Panc1 (cell line): Measurements from ENCODE around the gene ANP32E. TPM values are rescaled to one million over a fixed set of nuclear protein-coding genes. Genes with fewer than 3 reads are reported as not detected.

Experiments
- ATAC-seq: fragments of 200-7000 bp; cut with Tn5 transposase; 2 replicates; pipeline ENCODE4 v1.9.1; 2020; ENCODE audit warnings: mild to moderate bottlenecking, moderate library complexity
- Bru-seq: library from RNA; stranded (reverse); fragments of 400-500 nt; gene quantifications from one replicate; lab custom pipeline; 2021; lab: Mats Ljungman, UMichigan
- BruChase-seq, 2 experiments: library from RNA; stranded (reverse); fragments of 400-500 nt; gene quantifications; one replicate each; lab custom pipeline; 2021; lab: Mats Ljungman, UMichigan
- BruUV-seq: library from RNA; stranded (reverse); fragments of 400-500 nt; replicated peaks from 2 replicates; lab custom pipeline; 2021; lab: Mats Ljungman, UMichigan
- CTCF ChIA-PET: fragments of 300-600 bp; sonication (Branson Sonifier 250); formaldehyde crosslinking; loops from one replicate; lab custom pipeline; 2022; ENCODE audit warnings: antibody characterized with exemption; lab: Charles Lee
- POLR2A ChIA-PET: fragments of 300-600 bp; sonication (Branson Sonifier 250); formaldehyde crosslinking; loops from one replicate; lab custom pipeline; 2022; ENCODE audit warnings: antibody characterized with exemption; lab: Charles Lee
- DNase-seq: peaks from one replicate; pipeline ENCODE4 v3.0.0-alpha.2; 2010; ENCODE audit warnings: low read depth, low spot score
- H3K27ac ChIP-seq: 2 replicates; pipeline ENCODE4 v1.5.1; 2011; ENCODE audit warnings: mild to moderate bottlenecking, low read length, inconsistent platforms
- H3K27me3 ChIP-seq: fragments of 200-500 bp; sonication (Bioruptor generic); 2 replicates; pipeline ENCODE4 v1.6.0; 2014; ENCODE audit warnings: low read length, inconsistent platforms; ENCODE audit not compliant: control insufficient read depth, insufficient read depth
- H3K36me3 ChIP-seq: fragments of 200-500 bp; sonication (Bioruptor generic); 2 replicates; pipeline ENCODE4 v1.5.1; 2014; ENCODE audit warnings: inconsistent platforms, mild to moderate bottlenecking, low read length, moderate library complexity; ENCODE audit not compliant: control insufficient read depth, insufficient read depth
- H3K4me1 ChIP-seq: 2 replicates; pipeline ENCODE4 v1.5.1; 2011; ENCODE audit warnings: inconsistent platforms, mild to moderate bottlenecking, low read length, moderate library complexity; ENCODE audit not compliant: control insufficient read depth, insufficient read depth
- H3K4me3 ChIP-seq, 2 experiments: 2 replicates each; pipeline ENCODE4 v1.5.1; 2011 to 2012; ENCODE audit warnings: low read depth in 2 of 2, low read length in 2 of 2, mild to moderate bottlenecking in 2 of 2, inconsistent platforms in 1 of 2, moderate library complexity in 1 of 2
- H3K9me3 ChIP-seq: fragments of 200-500 bp; sonication (Bioruptor generic); 2 replicates; pipeline ENCODE4 v1.5.1; 2014; ENCODE audit warnings: low read depth, mild to moderate bottlenecking, inconsistent platforms, low read length, moderate library complexity; ENCODE audit not compliant: control insufficient read depth, insufficient read depth
- POLR2AphosphoS5 ChIP-seq: IDR thresholded peaks from 2 replicates; pipeline ENCODE4 v1.6.1; 2012; ENCODE audit warnings: mild to moderate bottlenecking, low read depth, low read length, moderate library complexity
- SIN3A ChIP-seq: IDR thresholded peaks from 2 replicates; pipeline ENCODE4 v1.6.1; 2012; ENCODE audit warnings: low read depth, mild to moderate bottlenecking, low read length, moderate library complexity, borderline replicate concordance; ENCODE audit not compliant: insufficient read depth
- TCF7L2 ChIP-seq: IDR thresholded peaks from 2 replicates; pipeline ENCODE4 v1.6.1; 2011; ENCODE audit warnings: mild to moderate bottlenecking, low read depth, low read length, inconsistent platforms
- in situ Hi-C: cut with HindIII; loops from 2 replicates; pipeline ENCODE4 v1.10.0; 2016; ENCODE audit warnings: low sequenced_read_pairs, low pct_unique_long_range_greater_than_20kb
- intact Hi-C: fragments of 100-400 bp; cut with micrococcal nuclease; formaldehyde crosslinking; loops from one replicate; pipeline ENCODE4 v1.10.0; 2022; ENCODE audit not compliant: unreplicated experiment
- long read RNA-seq: library from polyadenylated mRNA; unstranded; transcript quantifications from one replicate; pipeline ENCODE4 v2.0.0, GENCODE V29; 2021; ENCODE audit not compliant: unreplicated experiment
- polyA plus RNA-seq: library from polyadenylated mRNA; unstranded; fragments of >200 nt; gene quantifications from one replicate; pipeline ENCODE4 v1.2.1, GENCODE V29; 2012; ENCODE audit warnings: missing spikeins; ENCODE audit not compliant: insufficient read length
- total RNA-seq: library from RNA; stranded (reverse); gene quantifications from one replicate; pipeline ENCODE4 v1.2.1, GENCODE V29; 2021; ENCODE audit not compliant: unreplicated experiment
- TF ChIP-seq, protein P1 (sequence below): fragments of 450-650 bp; IDR thresholded peaks from 2 replicates; pipeline ENCODE4 v1.5.1; 2017; ENCODE audit warnings: mild to moderate bottlenecking
- TF ChIP-seq, protein P2 (sequence below), 2 experiments: IDR thresholded peaks; 2 replicates each; pipeline ENCODE4 v1.6.1; 2011 to 2012; ENCODE audit warnings: low read depth in 2 of 2, control low read depth in 1 of 2, low read length in 1 of 2, mild to moderate bottlenecking in 1 of 2, moderate library complexity in 1 of 2; ENCODE audit not compliant: insufficient read depth in 1 of 2

ANP32E gene
- total RNA-seq (66.2 TPM), Bru-seq, nascent RNA (percentile 90 among the genes with signal in this experiment), BruChase-seq, experiment 1, labeled RNA remaining after a 2-hour chase (percentile 97 among the genes with signal in this experiment), BruChase-seq, experiment 2, labeled RNA remaining after a 6-hour chase (percentile 98 among the genes with signal in this experiment)
- 56.6 TPM for polyA plus RNA-seq
- long read RNA-seq, transcript ANP32E-208 (7 exons, 3,451 nt), result major isoform, 134 of 209 reads
- long read RNA-seq, partial matches to known transcripts, result 24 of 209 reads
- long read RNA-seq, other reads (novel, unspliced or antisense), result 46 of 209 reads

- Histone ChIP-seq H3K4me1 (peaks cover 17% of the 10 kb centered on the region), H3K36me3 (peaks cover 8% of the 10 kb centered on the region; the same call in 1 of the 2 replicates), H3K9me3 (no peaks in the 10 kb centered on the region), H3K4me3 (peak within 1 kb of the TSS; percentile 78 to 90), H3K27me3 (no peaks in the 10 kb centered on the region), H3K27ac (peak within 1 kb of the TSS; percentile 92)
- ChIA-PET POLR2A (interaction anchor here (0.6 kb wide), 1 partner anchor 136 kb away, joined by 5 read pairs; no protein-coding TSS in a partner anchor), CTCF (no interaction called here)
- peak; percentile 98 for DNase-seq
- in situ Hi-C loops (no loop called here), intact Hi-C loops (no loop called here)
- ATAC-seq, result peak; percentile 92
- TF ChIP-seq, protein P1, sequence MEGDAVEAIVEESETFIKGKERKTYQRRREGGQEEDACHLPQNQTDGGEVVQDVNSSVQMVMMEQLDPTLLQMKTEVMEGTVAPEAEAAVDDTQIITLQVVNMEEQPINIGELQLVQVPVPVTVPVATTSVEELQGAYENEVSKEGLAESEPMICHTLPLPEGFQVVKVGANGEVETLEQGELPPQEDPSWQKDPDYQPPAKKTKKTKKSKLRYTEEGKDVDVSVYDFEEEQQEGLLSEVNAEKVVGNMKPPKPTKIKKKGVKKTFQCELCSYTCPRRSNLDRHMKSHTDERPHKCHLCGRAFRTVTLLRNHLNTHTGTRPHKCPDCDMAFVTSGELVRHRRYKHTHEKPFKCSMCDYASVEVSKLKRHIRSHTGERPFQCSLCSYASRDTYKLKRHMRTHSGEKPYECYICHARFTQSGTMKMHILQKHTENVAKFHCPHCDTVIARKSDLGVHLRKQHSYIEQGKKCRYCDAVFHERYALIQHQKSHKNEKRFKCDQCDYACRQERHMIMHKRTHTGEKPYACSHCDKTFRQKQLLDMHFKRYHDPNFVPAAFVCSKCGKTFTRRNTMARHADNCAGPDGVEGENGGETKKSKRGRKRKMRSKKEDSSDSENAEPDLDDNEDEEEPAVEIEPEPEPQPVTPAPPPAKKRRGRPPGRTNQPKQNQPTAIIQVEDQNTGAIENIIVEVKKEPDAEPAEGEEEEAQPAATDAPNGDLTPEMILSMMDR, result no peak
- TF ChIP-seq POLR2AphosphoS5, result peak; percentile 98
- no peak; the same call in 1 of the 2 replicates for TF ChIP-seq TCF7L2
- TF ChIP-seq, protein P2, sequence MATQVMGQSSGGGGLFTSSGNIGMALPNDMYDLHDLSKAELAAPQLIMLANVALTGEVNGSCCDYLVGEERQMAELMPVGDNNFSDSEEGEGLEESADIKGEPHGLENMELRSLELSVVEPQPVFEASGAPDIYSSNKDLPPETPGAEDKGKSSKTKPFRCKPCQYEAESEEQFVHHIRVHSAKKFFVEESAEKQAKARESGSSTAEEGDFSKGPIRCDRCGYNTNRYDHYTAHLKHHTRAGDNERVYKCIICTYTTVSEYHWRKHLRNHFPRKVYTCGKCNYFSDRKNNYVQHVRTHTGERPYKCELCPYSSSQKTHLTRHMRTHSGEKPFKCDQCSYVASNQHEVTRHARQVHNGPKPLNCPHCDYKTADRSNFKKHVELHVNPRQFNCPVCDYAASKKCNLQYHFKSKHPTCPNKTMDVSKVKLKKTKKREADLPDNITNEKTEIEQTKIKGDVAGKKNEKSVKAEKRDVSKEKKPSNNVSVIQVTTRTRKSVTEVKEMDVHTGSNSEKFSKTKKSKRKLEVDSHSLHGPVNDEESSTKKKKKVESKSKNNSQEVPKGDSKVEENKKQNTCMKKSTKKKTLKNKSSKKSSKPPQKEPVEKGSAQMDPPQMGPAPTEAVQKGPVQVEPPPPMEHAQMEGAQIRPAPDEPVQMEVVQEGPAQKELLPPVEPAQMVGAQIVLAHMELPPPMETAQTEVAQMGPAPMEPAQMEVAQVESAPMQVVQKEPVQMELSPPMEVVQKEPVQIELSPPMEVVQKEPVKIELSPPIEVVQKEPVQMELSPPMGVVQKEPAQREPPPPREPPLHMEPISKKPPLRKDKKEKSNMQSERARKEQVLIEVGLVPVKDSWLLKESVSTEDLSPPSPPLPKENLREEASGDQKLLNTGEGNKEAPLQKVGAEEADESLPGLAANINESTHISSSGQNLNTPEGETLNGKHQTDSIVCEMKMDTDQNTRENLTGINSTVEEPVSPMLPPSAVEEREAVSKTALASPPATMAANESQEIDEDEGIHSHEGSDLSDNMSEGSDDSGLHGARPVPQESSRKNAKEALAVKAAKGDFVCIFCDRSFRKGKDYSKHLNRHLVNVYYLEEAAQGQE (IDR thresholded peaks at IDR 0.05; ENCODE audit: insufficient read depth in 1 of 2, low read depth in 2 of 2, low read length in 1 of 2), result peak; percentile 35 to 75; a peak in 2 of 4 replicates
- peak; percentile 85 for TF ChIP-seq SIN3A
- BruUV-seq, result no TSS peak
Observed at GRCh38 chr1:150235852-150236613, at the start of gene ANP32E. Gene ANP32E, minus strand, starts transcription at chr1:150236112. Its CDS starts 326 bp downstream, at chr1:150235786.

DNA sequence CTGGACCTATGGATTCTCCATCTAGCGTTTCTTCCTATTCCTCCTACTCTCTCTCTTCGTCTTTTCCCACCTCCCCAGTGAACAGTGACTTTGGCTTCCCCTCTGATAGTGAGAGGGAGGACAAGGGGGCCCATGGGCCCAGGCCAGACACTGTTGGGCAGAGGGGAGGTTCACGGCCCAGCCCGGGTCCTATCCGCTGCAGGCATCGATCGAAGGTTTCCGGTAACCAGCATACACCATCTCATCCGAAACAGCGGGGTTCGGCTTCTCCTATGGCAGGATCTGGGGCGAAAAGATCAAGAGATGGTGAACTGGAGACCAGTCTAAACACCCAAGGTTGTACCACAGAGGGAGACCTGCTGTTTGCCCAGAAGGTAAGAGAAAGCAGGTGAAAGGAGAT is 47.3 kb upstream of the ANP32E start:
- ChIA-PET POLR2A (no interaction called here), CTCF (interaction anchor here (0.6 kb wide), 1 partner anchor 248 kb away, joined by 3 read pairs; no protein-coding TSS in a partner anchor)
- BruUV-seq, result no TSS peak
- ATAC-seq, result no peak
- no peak overlapping the region for H3K27ac ChIP-seq
- in situ Hi-C loops (no loop called here), intact Hi-C loops (no loop called here)
- no peak for DNase-seq
- H3K4me3 ChIP-seq, result peak overlapping the region; percentile 45 to 72; a peak in 3 of 4 replicates
- no peaks in the 10 kb centered on the region for H3K36me3 ChIP-seq
- 0 out of 2 replicates have a peak, but pooled peaks cover 4% of the 10 kb centered on the region for H3K4me1 ChIP-seq
- TF ChIP-seq, protein P2 (IDR thresholded peaks at IDR 0.05; ENCODE audit: insufficient read depth in 1 of 2, low read depth in 2 of 2, low read length in 1 of 2), result no peak
- no peak for TF ChIP-seq TCF7L2
- no peak for TF ChIP-seq POLR2AphosphoS5
- TF ChIP-seq, protein P1, result no peak
- no peak for TF ChIP-seq SIN3A
- no peaks in the 10 kb centered on the region for H3K27me3 ChIP-seq
- H3K9me3 ChIP-seq, result no peaks in the 10 kb centered on the region
